Measurements from ENCODE around the gene TNS3. TPM values are rescaled to one million over a fixed set of nuclear protein-coding genes. Genes with fewer than 3 reads are reported as not detected.
A peak's percentile ranks its signal among the peaks of the same experiment; 100 is the strongest.

TNS3 gene
- total and polyA plus RNA-seq, 2 of the 13 experiments (the other 11 are each of a cell fraction or from before 2014, with no cell fraction given) = 52.9 to 55.7 TPM

GRCh38 chr7:47352394-47352968 is 229.4 kb downstream of the TNS3 start:
- Histone ChIP-seq H3K9ac (ENCODE audit: insufficient read depth, low read depth, low read length) (no peak overlapping the region), H3K27ac (ENCODE audit: extremely low read length, insufficient read depth, low read length) (no peak overlapping the region), H3K4me1 (ENCODE audit: insufficient read depth, low read length) (no peaks in the 10 kb centered on the region), H3K36me3 (replicated peaks in 1 of 2; ENCODE audit: control insufficient read depth in 1 of 2, insufficient read depth in 2 of 2, low read length in 2 of 2) (peaks cover 36 to 86% of the 10 kb centered on the region in 2 experiments), H3K27me3 (ENCODE audit: control insufficient read depth in 1 of 2, insufficient read depth in 2 of 2, low read length in 2 of 2) (no peaks in the 10 kb centered on the region), H3K79me2 (ENCODE audit: insufficient read depth, low read length) (peaks cover 20% of the 10 kb centered on the region), H4K20me1 (ENCODE audit: insufficient read depth, low read length) (peaks cover 59% of the 10 kb centered on the region; the same call in 1 of the 2 replicates), H3K4me3 (replicated peaks in 1 of 3; ENCODE audit: insufficient read depth in 1 of 3, low read depth in 2 of 3, low read length in 3 of 3) (no peak overlapping the region), H3K9me3 (ENCODE audit: low read length) (no peaks in the 10 kb centered on the region), H2AFZ (ENCODE audit: low read length) (no peak overlapping the region), H3K4me2 (ENCODE audit: low read depth, low read length) (no peak overlapping the region)
- no peak for DNase-seq (ENCODE audit: low spot score)
- intact Hi-C loops (cut with micrococcal nuclease; ENCODE audit: unreplicated experiment) (no loop called here), in situ Hi-C loops (cut with HindIII; ENCODE audit: extremely low pct_ligation_motif_present, low pct_unique_long_range_greater_than_20kb) (no loop called here)
- peak; percentile 64 for TF ChIP-seq AGO2 (optimal IDR thresholded peaks at IDR 0.05; ENCODE audit: low read depth, low read length)
- no peak for TF ChIP-seq LBX2 (CRISPR knock-in tag; IDR thresholded peaks at IDR 0.05; ENCODE audit: borderline replicate concordance)
- TF ChIP-seq RBM22 (optimal IDR thresholded peaks at IDR 0.05; ENCODE audit: low read length) = peak; percentile 56
- no peak for TF ChIP-seq ZNF777 (CRISPR knock-in tag; IDR thresholded peaks at IDR 0.05)
- CTCF ChIA-PET (ENCODE audit: low intra/inter-chr PET ratio, low total read pairs) = no interaction called here
- FAIRE-seq = no peak
- WGBS (ENCODE audit: low lambda C conversion rate) = 97% methylated on average over 6 of the region's 8 CpGs
- ATAC-seq = no peak; the same call in 2 of the 3 replicates
- no TSS peak for BruUV-seq (replicated peaks)
- POLR2A ChIA-PET = no interaction called here

- DNase-seq (ENCODE audit: low spot score) (no peak), FAIRE-seq (no peak), ATAC-seq (no peak)
- H4K20me1 ChIP-seq (ENCODE audit: insufficient read depth, low read length) = peaks cover 62% of the 10 kb centered on the region; the same call in 1 of the 2 replicates
- ChIA-PET POLR2A (no interaction called here), CTCF (ENCODE audit: low intra/inter-chr PET ratio, low total read pairs) (no interaction called here)
- H3K27ac ChIP-seq (ENCODE audit: extremely low read length, insufficient read depth, low read length) = no peak overlapping the region
- in situ Hi-C loops (cut with HindIII; ENCODE audit: extremely low pct_ligation_motif_present, low pct_unique_long_range_greater_than_20kb) = no loop called here
- no peak overlapping the region for H2AFZ ChIP-seq (ENCODE audit: low read length)
- no peak overlapping the region for H3K4me3 ChIP-seq (replicated peaks in 1 of 3; ENCODE audit: insufficient read depth in 1 of 3, low read depth in 2 of 3, low read length in 3 of 3)
- WGBS (ENCODE audit: low lambda C conversion rate) = 98% methylated on average over 19 of the region's 20 CpGs
- no TSS peak for BruUV-seq (replicated peaks)
- no peaks in the 10 kb centered on the region for H3K4me1 ChIP-seq (ENCODE audit: insufficient read depth, low read length)
- peaks cover 36 to 86% of the 10 kb centered on the region in 2 experiments for H3K36me3 ChIP-seq (replicated peaks in 1 of 2; ENCODE audit: control insufficient read depth in 1 of 2, insufficient read depth in 2 of 2, low read length in 2 of 2)
- H3K9ac ChIP-seq (ENCODE audit: insufficient read depth, low read depth, low read length) = no peak overlapping the region
- H3K27me3 ChIP-seq (ENCODE audit: control insufficient read depth in 1 of 2, insufficient read depth in 2 of 2, low read length in 2 of 2) = no peaks in the 10 kb centered on the region
- intact Hi-C loops (cut with micrococcal nuclease; ENCODE audit: unreplicated experiment) = no loop called here
- no peak overlapping the region for H3K4me2 ChIP-seq (ENCODE audit: low read depth, low read length)
- peaks cover 17% of the 10 kb centered on the region for H3K79me2 ChIP-seq (ENCODE audit: insufficient read depth, low read length)
- H3K9me3 ChIP-seq (ENCODE audit: low read length) = no peaks in the 10 kb centered on the region
- no peak for TF ChIP-seq ZNF615 (CRISPR knock-in tag; IDR thresholded peaks at IDR 0.05; ENCODE audit: borderline replicate concordance)
- TF ChIP-seq ARID4A (CRISPR knock-in tag; IDR thresholded peaks at IDR 0.05; ENCODE audit: borderline replicate concordance) = no peak
- no peak for TF ChIP-seq ZNF737 (CRISPR knock-in tag; IDR thresholded peaks at IDR 0.05; ENCODE audit: borderline replicate concordance)
- TF ChIP-seq CTCF (CRISPR knock-in tag; IDR thresholded peaks at IDR 0.05) = 0 out of 2 replicates have a peak, but pooled peaks have one; percentile 5
- TF ChIP-seq NR1H2 (CRISPR knock-in tag; IDR thresholded peaks at IDR 0.05; ENCODE audit: borderline replicate concordance, low read depth) = no peak
Observed at GRCh38 chr7:47351233-47352154, 230.4 kb downstream of the TNS3 start.

Data from HepG2 (cell line).